GM23338 (cell line): Measurements from ENCODE around the gene ENTR1. TPM values are rescaled to one million over a fixed set of nuclear protein-coding genes. Genes with fewer than 3 reads are reported as not detected.

Experiments
- ATAC-seq: fragments of 200-7000 bp; cut with Tn5 transposase; 3 replicates; pipeline ENCODE4 v1.9.1; 2020
- DNase-seq: peaks from one replicate; pipeline ENCODE4 v3.0.0-alpha.2; 2015; ENCODE audit warnings: low spot score
- H2AFZ ChIP-seq: fragments of 200-600 bp; sonication (generic); 2 replicates; pipeline ENCODE4 v1.8.0; 2016; ENCODE audit warnings: antibody characterized with exemption, mild to moderate bottlenecking, moderate library complexity
- H3F3A ChIP-seq: fragments of 200-600 bp; sonication (generic); replicated peaks from 2 replicates; pipeline ENCODE4 v1.8.0; 2017; ENCODE audit warnings: antibody characterized with exemption, mixed run types, low read depth
- H3K27ac ChIP-seq: fragments of 200-600 bp; sonication (generic); 2 replicates; pipeline ENCODE4 v1.6.1; 2016; ENCODE audit warnings: low read depth
- H3K27me3 ChIP-seq: fragments of 200-600 bp; sonication (generic); 2 replicates; pipeline ENCODE4 v1.8.0; 2016; ENCODE audit warnings: mild to moderate bottlenecking, mixed run types, moderate library complexity; ENCODE audit not compliant: insufficient read depth
- H3K36me3 ChIP-seq: fragments of 200-600 bp; sonication (generic); 2 replicates; pipeline ENCODE4 v1.8.0; 2016; ENCODE audit warnings: mild to moderate bottlenecking; ENCODE audit not compliant: insufficient read depth
- H3K4me1 ChIP-seq: fragments of 200-600 bp; sonication (generic); 2 replicates; pipeline ENCODE4 v1.8.0; 2016; ENCODE audit warnings: mild to moderate bottlenecking, moderate library complexity; ENCODE audit not compliant: insufficient read depth
- H3K4me2 ChIP-seq: fragments of 200-600 bp; sonication (generic); 2 replicates; pipeline ENCODE4 v1.7.1; 2017; ENCODE audit warnings: mixed run types
- H3K4me3 ChIP-seq: fragments of 200-600 bp; sonication (generic); 2 replicates; pipeline ENCODE4 v1.6.1; 2016; ENCODE audit warnings: mixed run types
- H3K79me2 ChIP-seq: fragments of 200-600 bp; sonication (generic); replicated peaks from 2 replicates; pipeline ENCODE4 v1.8.0; 2017; ENCODE audit warnings: mild to moderate bottlenecking; ENCODE audit not compliant: insufficient read depth
- H3K9me2 ChIP-seq: fragments of 200-600 bp; sonication (generic); 2 replicates; pipeline ENCODE4 v1.8.0; 2017; ENCODE audit not compliant: insufficient read depth
- H4K20me1 ChIP-seq: fragments of 200-600 bp; sonication (generic); replicated peaks from 2 replicates; pipeline ENCODE4 v1.8.0; 2017; ENCODE audit warnings: mild to moderate bottlenecking; ENCODE audit not compliant: insufficient read depth
- H3K27ac Mint-ChIP-seq: 2 replicates; pipeline ENCODE4 v1.8.0; 2020; ENCODE audit warnings: inconsistent platforms, mild to moderate bottlenecking, moderate library complexity, mixed read lengths
- H3K27me3 Mint-ChIP-seq: 3 replicates; pipeline ENCODE4 v1.8.0; 2022; ENCODE audit warnings: low read depth, mild to moderate bottlenecking, moderate library complexity, mixed read lengths, inconsistent platforms; ENCODE audit not compliant: insufficient read depth, poor library complexity
- H3K36me3 Mint-ChIP-seq: 3 replicates; pipeline ENCODE4 v1.8.0; 2021; ENCODE audit warnings: low read depth, mild to moderate bottlenecking, inconsistent platforms, moderate library complexity, mixed read lengths
- H3K4me1 Mint-ChIP-seq: 3 replicates; pipeline ENCODE4 v1.8.0; 2020; ENCODE audit warnings: mild to moderate bottlenecking, inconsistent platforms, mixed read lengths
- H3K4me3 Mint-ChIP-seq: 3 replicates; pipeline ENCODE4 v1.8.0; 2021; ENCODE audit warnings: moderate library complexity, mild to moderate bottlenecking, inconsistent platforms, mixed read lengths
- H3K9me3 Mint-ChIP-seq: 3 replicates; pipeline ENCODE4 v1.8.0; 2020; ENCODE audit warnings: moderate library complexity, mild to moderate bottlenecking, inconsistent platforms, mixed read lengths
- CREB1 ChIP-seq: fragments of 250-450 bp; sonication (Bioruptor Pico); IDR thresholded peaks from 2 replicates; pipeline ENCODE4 v1.5.0; 2020; ENCODE audit warnings: low read depth, mild to moderate bottlenecking, moderate library complexity
- EZH2 ChIP-seq: fragments of 200-600 bp; sonication (generic); IDR thresholded peaks from one replicate; pipeline ENCODE4 v1.8.0; 2017; ENCODE audit warnings: antibody characterized with exemption, mild to moderate bottlenecking, low read depth; ENCODE audit not compliant: unreplicated experiment
- NANOG ChIP-seq: IDR thresholded peaks from 2 replicates; pipeline ENCODE4 v1.6.1; 2016; ENCODE audit warnings: antibody characterized with exemption, borderline replicate concordance
- REST ChIP-seq: IDR thresholded peaks from one replicate; pipeline ENCODE4 v1.6.1; 2018; ENCODE audit warnings: antibody characterized with exemption; ENCODE audit not compliant: unreplicated experiment
- STAT1 ChIP-seq: IDR thresholded peaks from one replicate; pipeline ENCODE4 v1.6.1; 2016; ENCODE audit warnings: antibody characterized with exemption; ENCODE audit not compliant: unreplicated experiment
- ZNF114 ChIP-seq: fragments of 250-450 bp; sonication (Bioruptor Pico); IDR thresholded peaks from 2 replicates; pipeline ENCODE4 v1.5.0; 2020; ENCODE audit warnings: mild to moderate bottlenecking, moderate library complexity
- ZNF331 ChIP-seq: fragments of 250-450 bp; sonication (Bioruptor Pico); IDR thresholded peaks from 2 replicates; pipeline ENCODE4 v1.5.0; 2020; ENCODE audit warnings: low read depth, mild to moderate bottlenecking, moderate library complexity
- polyA plus RNA-seq: library from polyadenylated mRNA; unstranded; fragments of >200 nt; fragmentation: Nextera tagmentation; extraction: Ambion mirVana; gene quantifications from 2 replicates; pipeline ENCODE4 v1.2.1, GENCODE V29; 2016
- total RNA-seq: library from RNA; depleted of rRNA; stranded (reverse); fragments of >200 nt; shearing (Covaris generic); gene quantifications from 2 replicates; pipeline ENCODE4 v1.2.3, GENCODE V29; 2014

The ENTR1 gene
- total and polyA plus RNA-seq, 2 experiments from 2014 or later: 25.6 to 91.9 TPM

GRCh38 chr9:136447173-136447778 lies 36.9 kb upstream of the ENTR1 start (continued):
- TF ChIP-seq REST (no peak), ZNF114 (CRISPR knock-in tag) (no peak), EZH2 (no peak)

GRCh38 chr9:136445799-136446198 lies 35.4 kb upstream of the ENTR1 start:
- TF ChIP-seq NANOG: no peak
- Histone ChIP-seq H3F3A (peaks cover 26% of the 10 kb centered on the region; the same call in 1 of the 2 replicates), H3K36me3 (peaks cover 38% of the 10 kb centered on the region), H3K4me3 (no peak overlapping the region), H4K20me1 (peaks cover 6% of the 10 kb centered on the region), H3K27ac (no peak overlapping the region), H3K4me1 (no peaks in the 10 kb centered on the region), H3K9me2 (no peaks in the 10 kb centered on the region), H3K4me2 (no peak overlapping the region), H2AFZ (no peak overlapping the region), H3K79me2 (no peaks in the 10 kb centered on the region), H3K27me3 (no peaks in the 10 kb centered on the region)
- Mint-ChIP-seq H3K4me3 (no peak overlapping the region), H3K4me1 (no peaks in the 10 kb centered on the region; the same call in 2 of the 3 replicates), H3K36me3 (peaks cover 86% of the 10 kb centered on the region), H3K27ac (no peak overlapping the region), H3K9me3 (no peaks in the 10 kb centered on the region; the same call in 2 of the 3 replicates), H3K27me3 (peaks cover 2% of the 10 kb centered on the region)
- no peak for ATAC-seq
- no peak for DNase-seq

GRCh38 chr9:136444102-136444501 lies 33.7 kb upstream of the ENTR1 start:
- Histone ChIP-seq H3K27me3 (no peaks in the 10 kb centered on the region), H3K36me3 (peaks cover 27% of the 10 kb centered on the region), H4K20me1 (peaks cover 14% of the 10 kb centered on the region), H2AFZ (no peak overlapping the region), H3K4me1 (no peaks in the 10 kb centered on the region), H3K27ac (no peak overlapping the region), H3K4me3 (no peak overlapping the region), H3K9me2 (no peaks in the 10 kb centered on the region), H3K79me2 (no peaks in the 10 kb centered on the region), H3K4me2 (no peak overlapping the region), H3F3A (peaks cover 36% of the 10 kb centered on the region)
- Mint-ChIP-seq H3K4me3 (no peak overlapping the region; the same call in 2 of the 3 replicates), H3K27me3 (peaks cover 7% of the 10 kb centered on the region), H3K36me3 (peaks cover 80% of the 10 kb centered on the region), H3K9me3 (peaks cover 2% of the 10 kb centered on the region; the same call in 1 of the 3 replicates), H3K4me1 (no peaks in the 10 kb centered on the region; the same call in 2 of the 3 replicates), H3K27ac (no peak overlapping the region)
- DNase-seq (no peak), ATAC-seq (no peak)
- no peak for TF ChIP-seq NANOG
- no peak for TF ChIP-seq CREB1 (CRISPR knock-in tag)
- TF ChIP-seq EZH2: no peak
- TF ChIP-seq REST: no peak
- TF ChIP-seq STAT1: no peak
- no peak for TF ChIP-seq ZNF331 (CRISPR knock-in tag)
- TF ChIP-seq ZNF114 (CRISPR knock-in tag): no peak
